SK-N-SH (cell line): ENCODE results near the gene LHFPL6. TPM values are rescaled to one million over a fixed set of nuclear protein-coding genes. Genes with fewer than 3 reads are reported as not detected.

Experiments used
- CTCF ChIA-PET: fragments of 300-600, 350-600 bp; formaldehyde crosslinking; extraction: SDS; loops from one replicate; lab custom pipeline; 2021; lab: Yijun Ruan, JAX
- POLR2A ChIA-PET: fragments of 350-600 bp; sonication (Branson Sonifier 250); formaldehyde crosslinking; extraction: SDS; loops from one replicate; lab custom pipeline; 2020; ENCODE audit warnings: antibody characterized with exemption, inconsistent platforms; lab: Yijun Ruan, JAX
- DNase-seq: peaks from one replicate; pipeline ENCODE4 v3.0.0; 2012
- H2AFZ ChIP-seq: fragments of 200-600 bp; sonication (generic); 2 replicates; pipeline ENCODE4 v1.8.1; 2016; ENCODE audit warnings: antibody characterized with exemption, mild to moderate bottlenecking, low read depth
- H3F3A ChIP-seq: fragments of 200-600 bp; sonication (generic); replicated peaks from 2 replicates; pipeline ENCODE3; 2016; ENCODE audit warnings: antibody characterized with exemption, mild to moderate bottlenecking; ENCODE audit not compliant: insufficient read depth
- H3K27ac ChIP-seq, 2 experiments: fragments of 200-500 bp in 1 of 2; fragments of 200-600 bp in 1 of 2; sonication (Bioruptor generic) in 1 of 2; sonication (generic), shearing (Covaris generic) in 1 of 2; 2 replicates each; pipeline versions ENCODE4 v1.5.1 to v1.6.1; 2014 to 2016; ENCODE audit warnings: low read depth in 2 of 2, inconsistent platforms in 1 of 2, low read length in 1 of 2, mild to moderate bottlenecking in 1 of 2, mixed read lengths in 1 of 2
- H3K27me3 ChIP-seq: fragments of 200-600 bp; sonication (generic), shearing (Covaris generic); 2 replicates; pipeline ENCODE4 v1.6.1; 2016; ENCODE audit warnings: mixed run types; ENCODE audit not compliant: insufficient read depth
- H3K36me3 ChIP-seq, 2 experiments: fragments of 200-500 bp in 1 of 2; fragments of 200-600 bp in 1 of 2; sonication (Bioruptor generic) in 1 of 2; sonication (generic) in 1 of 2; replicated peaks in 1 of 2; 2 replicates each; pipeline versions ENCODE3 to v1.5.1; 2014 to 2016; ENCODE audit warnings: low read length in 1 of 2, mild to moderate bottlenecking in 1 of 2; ENCODE audit not compliant: insufficient read depth in 2 of 2, control insufficient read depth in 1 of 2
- H3K4me1 ChIP-seq, 2 experiments: fragments of 200-500 bp in 1 of 2; fragments of 200-600 bp in 1 of 2; sonication (Bioruptor generic) in 1 of 2; sonication (generic), shearing (Covaris generic) in 1 of 2; 2 replicates each; pipeline versions ENCODE4 v1.5.1 to v1.6.1; 2014 to 2016; ENCODE audit warnings: low read depth in 1 of 2, low read length in 1 of 2, mixed run types in 1 of 2; ENCODE audit not compliant: insufficient read depth in 2 of 2, control insufficient read depth in 1 of 2
- H3K4me2 ChIP-seq: fragments of 200-600 bp; sonication (generic), shearing (Covaris generic); 2 replicates; pipeline ENCODE4 v1.6.1; 2017; ENCODE audit warnings: mixed run types
- H3K4me3 ChIP-seq, 2 experiments: fragments of 200-500 bp in 1 of 2; fragments of 200-600 bp in 1 of 2; sonication (Bioruptor generic) in 1 of 2; sonication (generic), shearing (Covaris generic) in 1 of 2; 2 replicates each; pipeline versions ENCODE4 v1.5.1 to v1.8.1; 2014 to 2016; ENCODE audit warnings: low read depth in 2 of 2, inconsistent platforms in 1 of 2, low read length in 1 of 2, mild to moderate bottlenecking in 1 of 2, mixed read lengths in 1 of 2, moderate library complexity in 1 of 2
- H3K79me2 ChIP-seq: fragments of 200-600 bp; sonication (generic); 2 replicates; pipeline ENCODE4 v1.8.1; 2017; ENCODE audit warnings: mild to moderate bottlenecking; ENCODE audit not compliant: insufficient read depth
- H3K9ac ChIP-seq: fragments of 200-600 bp; sonication (generic); 2 replicates; pipeline ENCODE4 v1.6.1; 2017; ENCODE audit warnings: mixed run types
- H3K9me2 ChIP-seq: fragments of 200-600 bp; sonication (generic); 2 replicates; pipeline ENCODE4 v1.6.1; 2017; ENCODE audit warnings: mixed run types
- H3K9me3 ChIP-seq: fragments of 200-600 bp; sonication (generic); 2 replicates; pipeline ENCODE4 v1.6.1; 2017; ENCODE audit warnings: mixed run types, mild to moderate bottlenecking, moderate library complexity
- H4K20me1 ChIP-seq: fragments of 200-600 bp; sonication (generic); 2 replicates; pipeline ENCODE4 v1.6.1; 2017; ENCODE audit warnings: mild to moderate bottlenecking, mixed run types; ENCODE audit not compliant: insufficient read depth
- CTCF ChIP-seq: fragments of 200-600 bp; sonication (generic); IDR thresholded peaks from 2 replicates; pipeline ENCODE4 v1.6.1; 2017; ENCODE audit warnings: antibody characterized with exemption, mild to moderate bottlenecking, moderate library complexity
- ELF1 ChIP-seq: IDR thresholded peaks from 2 replicates; pipeline ENCODE4 v1.4.0; 2012
- EP300 ChIP-seq, 2 experiments: IDR thresholded peaks; 2 replicates each; pipeline versions ENCODE4 v1.4.0 to v1.6.1; 2012; ENCODE audit warnings: borderline replicate concordance in 1 of 2, low read depth in 1 of 2, low read length in 1 of 2
- EZH2phosphoT487 ChIP-seq: fragments of 200-600 bp; sonication (generic); IDR thresholded peaks from 2 replicates; pipeline ENCODE4 v1.6.1; 2017; ENCODE audit warnings: low read depth, mixed run types, mild to moderate bottlenecking, antibody characterized with exemption, moderate library complexity, borderline replicate concordance
- FOSL2 ChIP-seq: IDR thresholded peaks from 2 replicates; pipeline ENCODE4 v1.4.0; 2012; ENCODE audit warnings: low read depth, mild to moderate bottlenecking, moderate library complexity, borderline replicate concordance
- NRF1 ChIP-seq: IDR thresholded peaks from 2 replicates; pipeline ENCODE4 v1.6.1; 2012; ENCODE audit warnings: low read depth, mild to moderate bottlenecking, low read length
- PBX3 ChIP-seq: IDR thresholded peaks from 2 replicates; pipeline ENCODE4; 2012
- POLR2AphosphoS5 ChIP-seq: IDR thresholded peaks from 2 replicates; pipeline ENCODE4 v1.6.1; 2012; ENCODE audit warnings: low read depth, low read length
- RAD21 ChIP-seq: IDR thresholded peaks from 2 replicates; pipeline ENCODE4 v1.6.1; 2012; ENCODE audit warnings: mild to moderate bottlenecking, low read length
- RCOR1 ChIP-seq: fragments of 150-350 bp; IDR thresholded peaks from 2 replicates; pipeline ENCODE4 v1.6.1; 2017; ENCODE audit warnings: antibody characterized with exemption, low read length
- RFX5 ChIP-seq: IDR thresholded peaks from 2 replicates; pipeline ENCODE4 v1.6.1; 2012; ENCODE audit warnings: mild to moderate bottlenecking, improper control_type of control experiment, low read length
- TCF12 ChIP-seq: IDR thresholded peaks from 2 replicates; pipeline ENCODE4 v1.4.0; 2012
- USF1 ChIP-seq: IDR thresholded peaks from 2 replicates; pipeline ENCODE4 v1.4.0; 2012; ENCODE audit warnings: low read depth, borderline replicate concordance
- YY1 ChIP-seq: IDR thresholded peaks from 2 replicates; pipeline ENCODE4 v1.4.0; 2012; ENCODE audit warnings: low read depth, mild to moderate bottlenecking
- ZBTB33 ChIP-seq: IDR thresholded peaks from 2 replicates; pipeline ENCODE4 v1.4.0; 2012; ENCODE audit warnings: low read depth, borderline replicate concordance
- WGBS: methylation state at CpG from one replicate; pipeline ENCODE4 v1.1.6; 2017; ENCODE audit warnings: low lambda C conversion rate; 5-methylcytosine and 5-hydroxymethylcytosine counted together
- polyA plus RNA-seq, 3 experiments: library from polyadenylated mRNA; depleted of rRNA; stranded (reverse); fragments of >200 nt; gene quantifications; 2 replicates each; pipeline ENCODE4 v1.2.3, GENCODE V29; 2012

LHFPL6 gene
- polyA plus RNA-seq, 1 of the 3 experiments (the other 2 are of a cell fraction): 22.2 TPM

GRCh38 chr13:39602277-39602613, 748 bp downstream of the LHFPL6 start:
- Histone ChIP-seq H3F3A (no peaks in the 10 kb centered on the region), H3K9me2 (no peaks in the 10 kb centered on the region), H3K79me2 (no peaks in the 10 kb centered on the region; the same call in 1 of the 2 replicates), H3K4me3 (peak overlapping the region; percentile 86 to 96), H4K20me1 (no peaks in the 10 kb centered on the region), H3K4me1 (peaks cover 10 to 14% of the 10 kb centered on the region in 2 experiments; a peak in 3 of 4 replicates), H2AFZ (peak overlapping the region; percentile 98), H3K9me3 (no peaks in the 10 kb centered on the region), H3K27me3 (no peaks in the 10 kb centered on the region), H3K27ac (peak overlapping the region in 1 of 2 experiments; percentile 62; a peak in 1 of 4 replicates), H3K36me3 (no peaks in the 10 kb centered on the region), H3K9ac (peak overlapping the region; percentile 73), H3K4me2 (peak overlapping the region; percentile 94)
- ChIA-PET CTCF (interaction anchor here (0.7 to 6.2 kb wide), 4 partner anchors 10 to 190 kb away, joined by 3 to 44 read pairs (median 19); no protein-coding TSS in a partner anchor), POLR2A (no interaction called here)
- TF ChIP-seq NRF1 (no peak), PBX3 (peak; percentile 60; the same call in 1 of the 2 replicates)
- 2% methylated on average over 10 of the region's 11 CpGs for WGBS
- no peak for DNase-seq

- Histone ChIP-seq H3K36me3 (no peaks in the 10 kb centered on the region), H3K27ac (no peak overlapping the region; a peak in 1 of 4 replicates), H4K20me1 (no peaks in the 10 kb centered on the region), H3K27me3 (no peaks in the 10 kb centered on the region), H3K9me2 (no peaks in the 10 kb centered on the region), H3K4me2 (peak overlapping the region; percentile 94), H3K79me2 (no peaks in the 10 kb centered on the region; the same call in 1 of the 2 replicates), H3K4me1 (peaks cover 10 to 14% of the 10 kb centered on the region in 2 experiments; a peak in 3 of 4 replicates), H3K9ac (peak overlapping the region; percentile 73; the same call in 1 of the 2 replicates), H3K4me3 (peak overlapping the region; percentile 86 to 96; a peak in 3 of 4 replicates), H2AFZ (peak overlapping the region; percentile 98; the same call in 1 of the 2 replicates), H3F3A (no peaks in the 10 kb centered on the region), H3K9me3 (no peaks in the 10 kb centered on the region)
- ChIA-PET POLR2A (no interaction called here), CTCF (interaction anchor here (0.7 to 6.2 kb wide), 5 partner anchors 11 to 190 kb away, joined by 3 to 44 read pairs (median 5); no protein-coding TSS in a partner anchor)
- no peak for DNase-seq
- WGBS: 94% methylated on average over 3 of the region's 3 CpGs
- TF ChIP-seq CTCF (no peak), USF1 (no peak), RCOR1 (no peak), RFX5 (no peak), TCF12 (no peak), ZBTB33 (no peak), ELF1 (no peak), YY1 (no peak), EP300 (IDR thresholded peaks at IDR 0.05; ENCODE audit: borderline replicate concordance in 1 of 2, low read depth in 1 of 2, low read length in 1 of 2) (no peak), EZH2phosphoT487 (no peak), RAD21 (no peak), POLR2AphosphoS5 (no peak), FOSL2 (no peak)
Observed at GRCh38 chr13:39601636-39602035, 1.4 kb downstream of the LHFPL6 start.
